Activated CD4-positive, alpha-beta T cell treated with anti-CD3 and anti-CD28 coated beads for 36 hours (primary cell): ENCODE data around the gene RASGRF2. TPM values are rescaled to one million over a fixed set of nuclear protein-coding genes. Genes with fewer than 3 reads are reported as not detected.
A peak's percentile ranks its signal among the peaks of the same experiment; 100 is the strongest.

Source experiments
- ATAC-seq: fragments of 200-7000 bp; cut with Tn5 transposase; one replicate; pipeline ENCODE4 v1.10.0; 2021; ENCODE audit warnings: mild to moderate bottlenecking, moderate library complexity
- CTCF ChIA-PET: fragments of 350-600 bp; sonication (Branson Sonifier 250); formaldehyde crosslinking; loops from one replicate; lab custom pipeline; 2021; ENCODE audit warnings: antibody characterized with exemption; lab: Charles Lee
- POLR2A ChIA-PET: fragments of 350-600 bp; sonication (Branson Sonifier 250); formaldehyde crosslinking; loops from one replicate; lab custom pipeline; 2021; ENCODE audit warnings: antibody characterized with exemption, inconsistent platforms; lab: Charles Lee
- DNase-seq: peaks from one replicate; pipeline ENCODE4 v3.0.0-alpha.2; 2020
- H3K27ac Mint-ChIP-seq: one replicate; pipeline ENCODE4 v1.8.0; 2021; ENCODE audit warnings: mixed read lengths
- H3K27me3 Mint-ChIP-seq: one replicate; pipeline ENCODE4 v1.8.0; 2021; ENCODE audit warnings: mixed read lengths
- H3K36me3 Mint-ChIP-seq: one replicate; pipeline ENCODE4 v1.8.0; 2021; ENCODE audit warnings: low read depth, mixed read lengths
- H3K4me1 Mint-ChIP-seq: one replicate; pipeline ENCODE4 v1.8.0; 2021; ENCODE audit warnings: mixed read lengths
- H3K4me3 Mint-ChIP-seq: one replicate; pipeline ENCODE4 v1.8.0; 2021; ENCODE audit warnings: mild to moderate bottlenecking, moderate library complexity, mixed read lengths
- H3K9me3 Mint-ChIP-seq: one replicate; pipeline ENCODE4 v1.8.0; 2021; ENCODE audit warnings: low read depth, mixed read lengths
- intact Hi-C, 2 experiments: fragments of 100-400 bp; cut with DNase I in 1 of 2; cut with micrococcal nuclease in 1 of 2; formaldehyde crosslinking; loops; one replicate each; pipeline versions ENCODE4 v1.14.2 to v1.15.1; 2022 to 2024; cut with DNase I, micrococcal nuclease
- total RNA-seq, 2 experiments: library from RNA; stranded (reverse); gene quantifications; one replicate each; pipeline ENCODE4 v1.2.3, GENCODE V29; 2021

RASGRF2 gene
- 10 to 100 TPM in 1 of 2 experiments, 1 to 10 TPM in 1; 8.2 to 14.2 TPM for total RNA-seq

DNA sequence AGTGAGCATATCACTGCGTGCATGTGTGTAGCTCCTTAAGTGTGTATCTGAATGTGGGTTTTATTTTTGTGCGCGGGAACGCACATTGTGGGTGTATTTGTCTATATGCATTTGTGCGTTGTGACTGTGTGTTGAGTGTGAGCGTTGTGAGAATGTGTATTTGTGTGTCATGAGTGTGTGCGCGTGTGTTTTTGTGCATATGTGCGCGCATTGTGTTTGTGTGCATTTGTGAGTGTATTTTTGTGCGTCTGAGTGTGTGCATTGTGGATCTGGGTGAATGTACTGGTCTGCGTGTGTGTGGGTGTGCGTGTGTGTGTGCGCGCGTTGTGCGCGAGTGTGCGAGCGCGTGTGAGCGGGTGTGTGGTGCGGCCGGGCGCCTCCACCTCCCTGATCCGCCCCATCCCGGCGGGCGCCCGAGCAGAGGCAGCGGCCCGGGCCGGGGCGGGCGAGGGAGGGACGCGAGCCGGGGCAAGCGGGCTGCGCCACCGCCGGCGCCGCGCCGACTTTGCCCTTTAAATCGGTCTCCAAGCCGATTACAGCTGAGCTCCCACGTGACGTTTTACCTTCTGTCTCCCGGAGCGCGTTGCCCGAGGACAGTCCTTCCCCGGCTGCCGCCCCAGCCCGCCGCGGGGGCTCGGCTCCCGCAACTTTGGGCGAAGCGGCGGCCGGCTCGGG is at the start of gene RASGRF2:
Gene RASGRF2 (plus strand): TSS at position 596 of the 675 bp plus-strand sequence. CDS start 376 bp downstream, outside the sequence.
- DNase-seq: peak; percentile 76
- Mint-ChIP-seq H3K4me3 (peak within 1 kb of the TSS; percentile 83), H3K27me3 (peaks cover 5% of the 10 kb centered on the region), H3K27ac (peak within 1 kb of the TSS; percentile 86), H3K9me3 (no peaks in the 10 kb centered on the region), H3K36me3 (no peaks in the 10 kb centered on the region), H3K4me1 (peaks cover 68% of the 10 kb centered on the region)
- ChIA-PET POLR2A (interaction anchor here (0.6 to 1.2 kb wide), 2 partner anchors 47 to 327 kb away, joined by 3 read pairs; no protein-coding TSS in a partner anchor), CTCF (interaction anchor here (3.2 kb wide), 1 partner anchor 147 kb away, joined by 16 read pairs; no protein-coding TSS in a partner anchor)
- intact Hi-C loops: loop anchor here (2.0 to 10.0 kb wide), 9 partner anchors 47 to 342 kb away; partner anchors contain the start of gene ZCCHC9 (in 1 of the 2)
- peak; percentile 23 for ATAC-seq

- ChIA-PET POLR2A (no interaction called here), CTCF (no interaction called here)
- no peak overlapping the region for H3K27ac Mint-ChIP-seq
- H3K27me3 Mint-ChIP-seq: no peaks in the 10 kb centered on the region
- H3K4me1 Mint-ChIP-seq: peaks cover 2% of the 10 kb centered on the region
- no peak for DNase-seq
- intact Hi-C loops: no loop called here
- ATAC-seq: no peak
- peaks cover 4% of the 10 kb centered on the region for H3K9me3 Mint-ChIP-seq
- peaks cover 3% of the 10 kb centered on the region for H3K36me3 Mint-ChIP-seq
- no peak overlapping the region for H3K4me3 Mint-ChIP-seq
Measured at GRCh38 chr5:80912479-80912878, 47.7 kb upstream of the RASGRF2 start.

DNA sequence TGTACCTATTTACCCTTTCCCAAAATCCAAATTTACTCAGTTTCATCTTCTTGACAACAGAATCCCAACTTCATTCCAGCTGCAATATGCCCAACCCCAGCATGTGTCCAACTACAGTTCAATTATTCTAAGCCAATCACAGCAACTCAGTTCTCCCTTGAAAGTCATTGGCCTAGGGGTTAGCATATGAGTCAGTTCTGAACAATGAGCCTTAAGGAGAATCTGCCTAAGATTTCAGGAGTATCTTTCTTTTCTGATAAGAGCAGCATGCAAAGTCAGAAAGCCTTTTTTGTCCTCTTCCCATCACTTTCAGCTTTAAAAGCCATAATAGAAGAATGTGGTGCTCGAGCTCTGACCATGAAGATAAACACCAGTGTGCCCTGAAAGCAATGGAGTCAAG is 44.4 kb upstream of the RASGRF2 start:
- ATAC-seq: no peak

DNA sequence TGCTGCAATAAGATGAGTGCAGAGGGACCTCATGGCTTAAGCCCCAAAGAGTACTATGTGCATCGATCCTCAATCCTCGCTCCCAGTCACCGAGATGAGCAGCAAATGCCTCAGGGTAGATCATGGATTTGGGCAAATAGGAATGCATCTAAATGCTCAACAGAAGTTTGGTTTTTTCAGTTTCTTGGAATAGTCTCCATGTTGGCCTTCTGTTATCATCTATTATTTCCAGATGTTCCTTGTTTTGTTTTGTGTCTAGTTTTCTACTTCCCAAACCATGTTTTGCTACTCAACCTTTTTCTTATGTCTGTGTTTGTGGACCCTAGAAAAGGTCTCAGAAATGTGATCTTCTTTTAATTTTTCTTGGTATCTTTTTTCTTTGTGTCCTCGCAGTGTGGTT is 43.5 kb upstream of the RASGRF2 start:
- H3K36me3 Mint-ChIP-seq: peaks cover 3% of the 10 kb centered on the region

More for the DNA sequence above, 44.4 kb upstream of the RASGRF2 start:
- ChIA-PET CTCF (interaction anchor here (0.8 kb wide), 1 partner anchor 281 kb away, joined by 3 read pairs; no protein-coding TSS in a partner anchor), POLR2A (no interaction called here)
- Mint-ChIP-seq H3K4me3 (no peak overlapping the region), H3K36me3 (peaks cover 3% of the 10 kb centered on the region), H3K9me3 (peaks cover 4% of the 10 kb centered on the region), H3K4me1 (peaks cover 7% of the 10 kb centered on the region), H3K27me3 (no peaks in the 10 kb centered on the region), H3K27ac (no peak overlapping the region)
- DNase-seq: no peak
- intact Hi-C loops: no loop called here

DNA sequence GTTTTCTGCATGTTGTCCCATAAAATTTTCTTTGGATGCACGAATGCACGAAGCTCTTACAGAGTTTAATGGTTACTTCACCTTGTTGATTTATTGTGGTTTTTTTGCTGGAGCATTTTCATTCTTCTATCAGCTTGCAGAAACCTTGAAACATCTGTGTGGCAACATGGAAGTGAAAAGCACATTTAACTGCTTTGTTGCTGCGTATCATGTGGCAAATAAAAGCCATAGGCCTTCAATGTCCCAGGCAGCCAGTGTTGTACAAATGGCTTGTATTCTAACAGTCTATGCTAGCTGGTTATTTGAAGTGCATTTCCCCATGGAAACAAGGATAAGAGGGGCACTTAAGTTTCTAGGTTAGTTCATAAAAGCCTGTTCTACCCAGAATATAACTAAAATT is 42.5 kb upstream of the RASGRF2 start:
- intact Hi-C loops: no loop called here
- Mint-ChIP-seq H3K4me1 (peaks cover 7% of the 10 kb centered on the region), H3K36me3 (no peaks in the 10 kb centered on the region), H3K27ac (no peak overlapping the region), H3K4me3 (no peak overlapping the region), H3K9me3 (no peaks in the 10 kb centered on the region), H3K27me3 (no peaks in the 10 kb centered on the region)
- ChIA-PET CTCF (interaction anchor here (0.6 to 1.2 kb wide), 5 partner anchors 9 to 278 kb away, joined by 3 read pairs; no protein-coding TSS in a partner anchor), POLR2A (no interaction called here)
- no peak for ATAC-seq
- no peak for DNase-seq

More for the DNA sequence above, 43.5 kb upstream of the RASGRF2 start:
- no peak for DNase-seq
- H3K27ac Mint-ChIP-seq: no peak overlapping the region
- peaks cover 7% of the 10 kb centered on the region for H3K4me1 Mint-ChIP-seq
- peaks cover 4% of the 10 kb centered on the region for H3K9me3 Mint-ChIP-seq
- ATAC-seq: no peak
- ChIA-PET POLR2A (no interaction called here), CTCF (no interaction called here)
- no peaks in the 10 kb centered on the region for H3K27me3 Mint-ChIP-seq
- intact Hi-C loops: no loop called here
- no peak overlapping the region for H3K4me3 Mint-ChIP-seq

DNA sequence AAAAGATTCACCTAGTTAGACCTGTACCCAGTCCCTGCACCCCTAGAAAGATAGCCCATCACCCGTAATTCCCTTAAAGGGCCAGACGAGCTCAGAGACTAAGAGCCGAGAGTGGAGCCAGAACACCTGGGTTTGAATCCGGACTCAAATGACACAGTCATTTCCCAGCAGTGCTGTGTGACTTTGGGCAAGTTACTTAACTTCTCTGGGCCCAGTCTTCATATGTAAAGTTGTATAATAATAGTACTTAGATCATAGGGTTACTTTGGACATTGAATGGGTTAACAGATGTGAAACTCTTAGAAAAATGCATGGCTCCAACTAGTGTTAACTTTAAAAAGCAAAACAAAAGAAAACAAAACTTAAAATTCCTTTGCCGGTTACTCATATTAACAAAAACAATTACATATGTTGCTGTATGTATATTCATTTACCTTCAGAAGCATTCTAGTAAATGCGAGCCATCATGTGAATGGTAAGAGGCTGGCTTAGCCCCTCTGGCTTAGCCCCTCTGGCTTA is 40.4 kb upstream of the RASGRF2 start:
- CTCF ChIA-PET: interaction anchor here (0.6 to 2.2 kb wide), 4 partner anchors 14 to 469 kb away, joined by 3 to 7 read pairs (median 4); no protein-coding TSS in a partner anchor
- Mint-ChIP-seq H3K27ac (no peak overlapping the region), H3K4me3 (no peak overlapping the region), H3K27me3 (no peaks in the 10 kb centered on the region), H3K36me3 (no peaks in the 10 kb centered on the region), H3K9me3 (no peaks in the 10 kb centered on the region), H3K4me1 (peaks cover 7% of the 10 kb centered on the region)
- intact Hi-C loops: no loop called here
- POLR2A ChIA-PET: no interaction called here
- ATAC-seq: no peak
- DNase-seq: no peak

GRCh38 chr5:80920333-80920732 is 39.8 kb upstream of the RASGRF2 start:
- ChIA-PET POLR2A (no interaction called here), CTCF (interaction anchor here (0.5 to 2.2 kb wide), 5 partner anchors 13 to 470 kb away, joined by 3 to 7 read pairs (median 3); no protein-coding TSS in a partner anchor)
- intact Hi-C loops: no loop called here
- Mint-ChIP-seq H3K36me3 (no peaks in the 10 kb centered on the region), H3K27ac (no peak overlapping the region), H3K9me3 (no peaks in the 10 kb centered on the region), H3K27me3 (no peaks in the 10 kb centered on the region), H3K4me3 (no peak overlapping the region), H3K4me1 (peaks cover 7% of the 10 kb centered on the region)
- DNase-seq: no peak
- ATAC-seq: no peak

- Mint-ChIP-seq H3K36me3 (no peaks in the 10 kb centered on the region), H3K9me3 (no peaks in the 10 kb centered on the region), H3K4me1 (peaks cover 8% of the 10 kb centered on the region), H3K27me3 (no peaks in the 10 kb centered on the region), H3K4me3 (no peak overlapping the region), H3K27ac (no peak overlapping the region)
- CTCF ChIA-PET: interaction anchor here (0.5 to 1.4 kb wide), 3 partner anchors 14 to 232 kb away, joined by 3 read pairs; no protein-coding TSS in a partner anchor
- DNase-seq: no peak
- ATAC-seq: no peak
- POLR2A ChIA-PET: no interaction called here
- intact Hi-C loops: no loop called here
Measured at GRCh38 chr5:80921026-80921425, 39.1 kb upstream of the RASGRF2 start.

DNA sequence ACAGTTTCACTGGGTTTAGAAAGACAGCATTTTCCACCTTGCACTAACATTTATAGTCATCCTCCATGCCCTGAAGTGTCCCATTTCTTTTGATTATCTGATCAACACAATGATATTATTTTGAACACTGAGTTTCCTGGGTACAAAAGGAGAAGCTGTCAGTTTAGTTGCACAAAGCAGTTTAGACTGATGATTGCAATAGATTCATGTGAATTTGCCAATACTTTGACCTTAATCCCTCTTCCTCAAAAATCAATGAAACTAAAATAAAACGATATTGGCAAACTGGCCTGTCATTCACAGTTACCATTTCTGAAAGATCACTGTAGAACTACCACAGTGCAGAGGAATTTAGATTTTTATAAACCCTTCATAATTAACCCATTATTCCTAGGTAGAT is 34.2 kb upstream of the RASGRF2 start:
- ChIA-PET CTCF (no interaction called here), POLR2A (interaction anchor here (0.6 kb wide), 1 partner anchor 169 kb away, joined by 4 read pairs; no protein-coding TSS in a partner anchor)
- Mint-ChIP-seq H3K27me3 (no peaks in the 10 kb centered on the region), H3K4me3 (no peak overlapping the region), H3K4me1 (peaks cover 2% of the 10 kb centered on the region), H3K36me3 (no peaks in the 10 kb centered on the region), H3K9me3 (no peaks in the 10 kb centered on the region), H3K27ac (no peak overlapping the region)
- DNase-seq (no peak), ATAC-seq (no peak)
- intact Hi-C loops: no loop called here

DNA sequence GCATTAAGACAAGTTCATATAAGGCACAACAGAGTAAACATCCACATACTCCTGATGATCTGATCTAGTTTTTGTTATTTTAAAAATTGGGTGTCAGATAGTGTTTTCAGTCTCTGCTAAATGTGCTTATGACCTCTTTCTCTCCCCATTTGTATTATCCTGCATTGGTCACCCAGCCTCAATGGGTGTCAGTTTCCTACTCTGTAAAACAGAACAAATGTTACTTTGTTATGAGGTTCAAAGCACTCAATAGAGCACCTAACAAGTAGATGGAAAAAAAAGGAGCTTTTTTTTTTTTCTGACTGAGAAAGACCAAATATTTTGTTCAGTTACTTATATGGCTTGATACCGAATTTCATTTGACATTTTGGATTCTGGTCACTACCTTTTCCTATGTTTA is 33.6 kb upstream of the RASGRF2 start:
- ChIA-PET CTCF (no interaction called here), POLR2A (no interaction called here)
- no peaks in the 10 kb centered on the region for H3K27me3 Mint-ChIP-seq
- DNase-seq: no peak
- peaks cover 2% of the 10 kb centered on the region for H3K4me1 Mint-ChIP-seq
- H3K27ac Mint-ChIP-seq: no peak overlapping the region
- no peak for ATAC-seq
- H3K9me3 Mint-ChIP-seq: no peaks in the 10 kb centered on the region
- no peak overlapping the region for H3K4me3 Mint-ChIP-seq
- intact Hi-C loops: no loop called here
- no peaks in the 10 kb centered on the region for H3K36me3 Mint-ChIP-seq

DNA sequence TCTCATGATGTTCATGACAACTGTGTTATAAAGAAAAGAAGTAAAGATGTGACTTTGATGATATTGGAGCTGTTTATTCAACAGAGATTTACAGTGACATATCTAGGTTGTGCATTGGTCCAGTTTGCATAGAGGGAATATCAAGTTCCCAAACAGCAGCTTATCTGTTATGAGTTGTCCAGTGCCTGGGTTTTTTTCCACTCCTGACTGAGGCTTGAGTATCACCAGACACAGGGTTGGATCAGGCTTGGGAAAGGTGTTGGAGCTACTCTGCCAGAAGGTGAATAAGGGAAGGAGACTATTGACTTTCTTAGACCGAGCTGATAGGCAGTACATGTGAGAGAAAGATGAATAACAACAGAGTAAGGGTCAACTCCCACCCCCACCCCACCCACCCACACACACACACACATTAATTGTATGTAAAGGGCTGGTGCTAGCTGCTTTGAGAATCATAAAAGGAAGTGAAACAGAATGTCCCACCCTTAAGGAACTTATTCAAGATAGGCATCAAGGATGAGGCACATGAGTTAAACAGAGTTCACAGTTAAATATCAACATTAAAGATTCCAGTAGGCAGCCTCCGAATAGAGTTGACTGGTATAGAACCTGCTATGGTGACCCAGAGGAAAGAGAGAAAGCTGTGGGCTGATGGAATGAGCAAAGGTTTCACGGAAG is 33.0 kb upstream of the RASGRF2 start:
- H3K4me1 Mint-ChIP-seq: peaks cover 2% of the 10 kb centered on the region
- POLR2A ChIA-PET: no interaction called here
- H3K9me3 Mint-ChIP-seq: no peaks in the 10 kb centered on the region
- CTCF ChIA-PET: interaction anchor here (0.7 kb wide), 2 partner anchors 44 to 51 kb away, joined by 3 read pairs; no protein-coding TSS in a partner anchor
- DNase-seq (no peak), ATAC-seq (no peak)
- no peaks in the 10 kb centered on the region for H3K36me3 Mint-ChIP-seq
- H3K27ac Mint-ChIP-seq: no peak overlapping the region
- no peak overlapping the region for H3K4me3 Mint-ChIP-seq
- intact Hi-C loops: no loop called here
- H3K27me3 Mint-ChIP-seq: no peaks in the 10 kb centered on the region
